SK-N-SH treated with all-trans-retinoic acid at 6 μM for 48 hours (cell line): ENCODE measurements around the gene ADGRG6.

Experiments
- ARNTL ChIP-seq: fragments of 450-650 bp; formaldehyde crosslinking; IDR thresholded peaks from 2 replicates; pipeline ENCODE4 v1.5.0; 2020; ENCODE audit warnings: low read depth, mild to moderate bottlenecking, moderate library complexity, borderline replicate concordance
- CREB5 ChIP-seq: fragments of 250-450 bp; sonication (Bioruptor Pico); IDR thresholded peaks from 2 replicates; pipeline ENCODE4 v1.5.1; 2020; ENCODE audit warnings: low read depth, mild to moderate bottlenecking, moderate library complexity
- PPARA ChIP-seq: fragments of 250-450 bp; sonication (Bioruptor Pico); IDR thresholded peaks from 2 replicates; pipeline ENCODE4 v1.5.0; 2020; ENCODE audit warnings: mild to moderate bottlenecking, borderline replicate concordance
- SNAI2 ChIP-seq: fragments of 250-450 bp; sonication (Bioruptor Pico); IDR thresholded peaks from 2 replicates; pipeline ENCODE4 v1.5.0; 2020; ENCODE audit warnings: mild to moderate bottlenecking, moderate library complexity
- TCF4 ChIP-seq: fragments of 250-450 bp; sonication (Bioruptor Pico); IDR thresholded peaks from 2 replicates; pipeline ENCODE4 v1.8.0; 2021; ENCODE audit warnings: mild to moderate bottlenecking, moderate library complexity, borderline replicate concordance
- ZFP3 ChIP-seq: fragments of 250-450 bp; sonication (Bioruptor Pico); IDR thresholded peaks from 2 replicates; pipeline ENCODE4 v1.5.0; 2020; ENCODE audit warnings: mild to moderate bottlenecking, moderate library complexity
- ZNF8 ChIP-seq: fragments of 450-650 bp; formaldehyde crosslinking; IDR thresholded peaks from 2 replicates; pipeline ENCODE4 v1.5.0; 2020; ENCODE audit warnings: mild to moderate bottlenecking, moderate library complexity

GRCh38 chr6:142343938-142344337 lies 42.1 kb downstream of the ADGRG6 start:
- TF ChIP-seq ARNTL, result no peak
- no peak for TF ChIP-seq CREB5 (CRISPR knock-in tag)
- no peak for TF ChIP-seq ZFP3
- no peak for TF ChIP-seq TCF4
- TF ChIP-seq ZNF8 (CRISPR knock-in tag), result no peak
- no peak for TF ChIP-seq SNAI2 (CRISPR knock-in tag)
- no peak for TF ChIP-seq PPARA (CRISPR knock-in tag)
